IPS-18c (cell line): ENCODE data around the gene EFHB.
A peak's percentile ranks its signal among the peaks of the same experiment; 100 is the strongest.
"Not testable (repeated sequence)": the region's sequence is repeated elsewhere in the genome, so short reads cannot be mapped to it uniquely, and the experiment has no call there.

Source experiments
- H3K4me3 ChIP-seq: 2 replicates; pipeline ENCODE4 v1.7.0; 2013; ENCODE audit warnings: low read depth, mild to moderate bottlenecking, low read length, moderate library complexity; ENCODE audit not compliant: insufficient read depth
- H3K9me3 ChIP-seq: one replicate; pipeline ENCODE4 v1.6.1; 2013; ENCODE audit warnings: mild to moderate bottlenecking, low read length, moderate library complexity; ENCODE audit not compliant: control insufficient read depth, insufficient read depth

The EFHB gene, protein sequence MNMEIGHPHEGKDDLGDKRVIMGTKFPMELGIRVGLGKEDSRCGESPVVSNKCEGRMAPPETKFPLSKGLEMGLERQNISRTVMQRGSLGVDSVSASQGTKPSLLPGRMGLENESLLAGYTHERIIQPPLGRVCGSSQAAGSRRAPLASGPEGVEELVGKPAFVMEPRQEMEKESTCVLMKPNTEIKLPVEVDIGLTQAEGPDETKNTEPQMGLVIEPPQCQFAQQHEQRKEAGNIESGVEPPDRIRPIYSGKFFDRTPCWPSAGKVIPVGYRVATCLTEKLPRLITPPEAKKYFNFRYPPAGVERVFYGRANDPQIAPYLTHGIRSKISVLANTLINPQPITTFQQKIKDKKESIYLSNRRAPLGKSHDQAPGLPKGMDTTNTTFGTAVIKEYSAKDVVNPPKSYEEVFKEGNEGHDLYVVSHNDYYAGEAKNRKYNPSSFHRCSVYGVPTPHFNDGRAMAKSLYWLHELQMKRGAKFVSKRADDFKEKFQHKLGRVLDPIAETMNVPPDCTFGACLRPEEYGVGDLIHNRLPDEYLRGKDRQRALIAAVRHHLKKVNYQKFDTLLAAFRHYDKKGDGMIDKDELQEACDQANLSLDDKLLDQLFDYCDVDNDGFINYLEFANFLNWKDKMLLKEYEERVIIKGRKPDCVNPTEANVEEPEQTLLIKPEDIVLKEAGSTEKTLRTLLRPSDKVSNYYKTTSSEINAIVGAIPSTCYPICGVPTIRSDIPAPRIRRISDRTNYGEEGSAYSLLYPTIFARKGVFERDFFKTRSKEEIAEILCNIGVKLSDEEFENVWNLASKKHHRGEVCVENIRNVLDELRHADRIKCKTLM

DNA sequence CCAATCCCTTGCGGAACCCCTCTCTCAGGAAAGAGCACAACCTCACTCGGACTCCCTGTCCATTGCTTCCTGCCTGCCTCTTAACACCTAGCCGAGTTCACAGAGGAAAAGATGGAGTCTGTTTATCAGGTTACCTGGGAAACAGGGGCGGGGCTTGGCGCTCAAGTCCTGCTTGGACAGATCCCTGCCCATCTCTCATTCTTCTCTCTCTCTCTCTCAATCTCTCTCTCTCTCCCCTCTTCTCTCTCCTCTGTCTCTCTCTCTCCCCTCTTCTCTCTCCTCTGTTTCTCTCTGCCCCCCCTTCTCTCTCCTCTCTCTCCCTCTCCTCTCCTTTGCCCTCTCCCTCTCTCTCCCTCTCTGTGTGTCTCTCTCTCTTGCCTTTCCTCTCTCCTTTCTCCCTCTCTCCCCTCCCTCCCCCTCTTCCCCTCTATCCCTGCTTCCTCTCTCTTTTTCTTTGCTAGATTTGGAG is at the start of gene EFHB:
TSS of gene EFHB (minus strand) at position 120 of the 469 bp plus-strand sequence. CDS start 199 bp downstream, outside the sequence.
- Histone ChIP-seq H3K4me3 (peak within 1 kb of the TSS; percentile 39), H3K9me3 (no peaks in the 10 kb centered on the region)

DNA sequence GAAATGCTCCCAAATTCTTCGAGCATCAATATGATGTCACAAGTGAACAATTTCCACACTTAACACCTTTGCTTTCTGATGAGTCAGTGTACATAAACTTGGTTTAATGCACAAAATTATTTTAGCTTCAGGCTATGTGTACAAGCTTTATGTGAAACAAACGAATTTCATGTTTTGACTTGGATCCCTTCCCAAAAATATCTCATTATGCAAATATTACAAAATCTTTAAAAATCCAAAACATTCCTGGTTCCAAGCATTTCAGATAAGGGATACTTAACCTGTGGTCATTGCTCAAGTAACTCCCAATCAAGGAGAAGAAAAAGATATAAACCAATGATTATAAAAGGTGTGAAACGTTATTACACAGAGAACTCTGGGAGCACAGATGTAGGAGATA is 38.0 kb upstream of the EFHB start:
- Histone ChIP-seq H3K9me3 (no peaks in the 10 kb centered on the region), H3K4me3 (no peak overlapping the region)

DNA sequence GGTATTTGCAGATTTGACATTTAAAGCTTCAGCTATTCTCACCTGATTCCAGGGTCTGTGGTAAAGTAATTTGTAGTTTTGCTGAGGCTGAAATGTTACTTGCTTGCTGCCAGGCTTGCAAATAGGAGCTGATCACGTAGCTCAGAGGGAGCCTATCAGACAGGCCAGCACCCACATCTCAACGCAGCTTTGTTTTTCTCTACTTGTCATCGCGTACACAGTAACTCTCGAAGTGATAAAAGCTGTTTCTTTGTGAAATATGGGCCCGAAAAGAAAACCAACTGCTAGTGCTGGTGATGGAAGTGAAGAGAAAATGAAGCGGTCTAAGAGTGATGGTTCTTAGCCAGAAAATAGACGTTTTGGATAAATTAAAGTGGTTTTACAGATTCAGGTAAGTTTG is 36.3 kb upstream of the EFHB start:
- no peak overlapping the region for H3K4me3 ChIP-seq
- no peaks in the 10 kb centered on the region for H3K9me3 ChIP-seq

DNA sequence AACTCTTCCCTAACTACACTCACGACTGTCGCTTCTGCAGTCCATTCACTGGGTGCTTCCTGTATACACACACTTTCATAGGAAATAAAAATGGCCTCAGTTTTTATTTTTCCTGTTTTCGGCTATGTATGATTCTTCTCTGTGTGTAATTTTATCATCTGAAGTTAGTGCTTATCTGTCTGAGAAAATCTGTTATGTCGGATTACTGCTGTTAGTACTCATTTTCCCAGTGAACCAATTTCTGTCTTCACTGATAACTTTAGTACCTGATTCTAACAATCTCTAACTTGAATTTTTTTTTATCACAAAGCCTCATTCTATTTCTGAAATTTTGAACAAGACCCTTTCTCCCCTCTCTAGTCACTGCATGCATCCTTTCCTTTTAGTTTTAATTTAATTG is 33.8 kb upstream of the EFHB start:
- no peaks in the 10 kb centered on the region for H3K9me3 ChIP-seq
- no peak overlapping the region for H3K4me3 ChIP-seq

DNA sequence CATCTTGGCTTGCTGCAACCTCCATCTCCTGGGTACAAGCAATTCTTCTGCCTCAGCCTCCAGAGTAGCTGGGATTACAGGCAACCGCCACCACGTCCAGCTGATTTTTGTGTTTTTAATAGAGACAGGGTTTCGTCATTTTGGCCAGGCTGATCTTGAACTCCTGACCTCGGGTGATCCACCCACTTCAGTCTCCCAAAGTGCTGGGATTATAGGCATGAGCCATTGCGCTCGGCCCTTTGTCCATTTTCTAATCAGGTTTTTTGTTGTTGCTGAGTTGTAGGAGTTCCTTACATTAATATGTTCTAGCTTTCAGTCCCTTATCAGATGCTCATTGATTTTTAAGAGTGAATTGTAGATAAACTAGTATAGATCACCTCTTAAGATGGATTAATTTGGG is 33.2 kb upstream of the EFHB start:
- H3K4me3 ChIP-seq: no peak overlapping the region
- H3K9me3 ChIP-seq: no peaks in the 10 kb centered on the region

DNA sequence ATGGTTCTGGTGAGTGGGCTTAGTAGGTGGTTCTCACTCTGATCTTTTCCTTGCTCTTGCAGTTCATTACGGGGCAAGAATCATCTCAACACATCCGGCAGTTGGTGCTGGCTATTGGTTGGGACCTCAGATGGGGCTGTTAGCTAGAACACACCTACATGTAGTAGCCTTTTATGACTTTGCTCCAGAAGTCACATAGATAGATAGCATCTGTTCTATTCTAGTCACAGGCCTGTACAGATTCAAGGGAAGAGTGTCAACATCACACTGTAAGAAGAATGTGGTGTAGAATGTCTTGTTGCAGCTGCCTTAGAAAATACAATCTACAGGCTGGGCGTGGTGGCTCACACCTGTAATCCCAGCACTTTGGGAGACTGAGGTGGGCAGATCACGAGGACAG is 27.9 kb upstream of the EFHB start:
- no peak overlapping the region for H3K4me3 ChIP-seq
- H3K9me3 ChIP-seq: no peaks in the 10 kb centered on the region

DNA sequence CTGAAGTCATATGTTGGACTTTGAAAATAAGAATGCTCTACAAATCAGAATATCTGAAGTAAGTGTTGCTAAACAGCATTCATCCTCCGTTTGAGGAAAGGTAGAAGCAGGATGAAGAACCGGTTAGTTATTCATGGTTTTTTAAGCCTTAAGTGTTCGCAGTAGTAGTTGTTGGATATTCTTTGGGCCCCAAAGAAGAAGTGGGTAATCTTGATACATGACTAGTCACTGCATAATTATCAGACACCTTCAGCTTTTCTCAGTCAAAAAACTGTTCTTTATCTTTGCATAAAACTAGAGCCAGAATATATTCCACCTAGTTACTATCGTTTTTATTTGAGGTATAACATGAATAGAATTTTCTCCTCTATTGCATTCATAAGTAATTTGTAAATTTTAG is 26.7 kb upstream of the EFHB start:
- no peak overlapping the region for H3K4me3 ChIP-seq
- no peaks in the 10 kb centered on the region for H3K9me3 ChIP-seq

DNA sequence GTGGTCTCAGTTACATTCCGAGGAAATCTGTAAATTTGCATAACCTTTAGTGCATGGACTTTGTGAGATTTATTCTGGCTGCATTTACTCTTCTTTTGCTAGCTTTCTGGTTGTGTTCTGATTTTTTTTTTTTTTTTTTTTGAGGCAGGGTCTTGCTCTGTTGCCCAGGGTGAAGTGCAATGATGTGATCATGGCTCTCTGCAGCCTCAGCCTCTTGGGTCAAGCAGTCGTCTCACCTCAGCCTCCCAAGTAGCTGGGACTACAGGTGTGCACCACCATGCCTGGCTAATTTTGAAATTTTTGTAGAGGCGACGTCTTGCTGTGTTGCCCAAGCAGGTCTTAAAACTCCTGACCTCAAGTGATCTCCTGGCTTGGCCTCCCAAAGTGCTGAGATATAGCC is 25.5 kb upstream of the EFHB start:
- Histone ChIP-seq H3K9me3 (no peaks in the 10 kb centered on the region), H3K4me3 (no peak overlapping the region)

DNA sequence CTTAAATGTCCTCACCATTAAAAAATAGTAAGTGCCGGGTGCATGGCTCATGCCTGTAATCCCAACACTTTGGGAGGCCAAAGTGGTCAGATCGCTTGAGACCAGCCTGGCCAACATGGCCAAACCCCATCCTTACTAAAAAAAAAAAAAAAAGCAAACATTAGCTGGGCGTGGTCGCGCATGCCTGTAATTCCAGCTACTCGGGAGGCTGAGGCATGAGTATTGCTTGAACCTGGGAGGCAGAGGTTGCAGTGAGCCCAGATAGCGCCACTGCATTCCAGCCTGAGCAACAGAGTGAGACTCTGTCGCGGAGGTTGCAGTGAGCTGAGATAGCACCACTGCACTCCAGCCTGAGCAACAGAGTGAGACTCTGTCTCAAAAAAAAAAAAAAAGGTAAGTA is 23.3 kb upstream of the EFHB start:
- not testable (repeated sequence) for H3K9me3 ChIP-seq, H3K4me3 ChIP-seq

DNA sequence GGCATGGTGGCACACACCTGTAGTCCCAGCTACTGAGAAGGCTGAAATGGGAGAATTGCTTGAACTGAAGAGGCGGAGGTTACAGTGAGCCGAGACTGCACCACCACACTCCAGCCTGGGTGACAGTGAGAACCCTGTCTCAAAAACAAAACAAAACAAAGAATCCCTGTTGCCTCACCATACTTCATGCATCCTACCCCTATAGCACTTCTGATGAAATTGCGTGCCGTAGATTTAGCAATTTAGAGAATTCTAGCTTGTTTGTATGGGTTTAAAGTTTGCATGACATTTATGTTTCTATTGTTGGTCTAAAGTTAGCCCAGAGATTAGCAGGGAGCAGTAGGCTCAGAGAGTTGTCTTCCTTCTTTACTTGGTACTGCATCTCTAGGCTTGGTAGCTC is 20.7 kb upstream of the EFHB start:
- H3K4me3 ChIP-seq: no peak overlapping the region

DNA sequence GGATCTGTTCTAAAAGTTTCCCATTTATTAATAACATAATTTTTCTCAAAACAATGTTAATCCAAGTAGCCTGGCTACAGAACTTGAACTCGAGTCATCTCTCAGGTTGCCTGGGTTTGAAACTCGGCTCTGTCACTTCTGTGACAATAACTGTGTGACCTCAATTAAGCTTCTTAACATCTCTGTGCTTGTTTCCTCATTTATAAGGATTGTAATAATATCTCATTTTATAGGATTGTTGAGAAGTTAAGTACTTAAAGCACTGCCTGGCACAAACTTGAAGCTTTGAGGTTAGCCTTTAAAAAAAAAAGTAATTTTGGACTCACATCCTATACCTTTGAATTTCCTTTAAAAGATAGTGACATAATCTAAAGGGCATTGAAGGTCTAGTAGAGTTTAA is 16.3 kb upstream of the EFHB start:
- no peak overlapping the region for H3K4me3 ChIP-seq
- H3K9me3 ChIP-seq: no peaks in the 10 kb centered on the region

More for the DNA sequence above, 20.7 kb upstream of the EFHB start:
- no peaks in the 10 kb centered on the region for H3K9me3 ChIP-seq

DNA sequence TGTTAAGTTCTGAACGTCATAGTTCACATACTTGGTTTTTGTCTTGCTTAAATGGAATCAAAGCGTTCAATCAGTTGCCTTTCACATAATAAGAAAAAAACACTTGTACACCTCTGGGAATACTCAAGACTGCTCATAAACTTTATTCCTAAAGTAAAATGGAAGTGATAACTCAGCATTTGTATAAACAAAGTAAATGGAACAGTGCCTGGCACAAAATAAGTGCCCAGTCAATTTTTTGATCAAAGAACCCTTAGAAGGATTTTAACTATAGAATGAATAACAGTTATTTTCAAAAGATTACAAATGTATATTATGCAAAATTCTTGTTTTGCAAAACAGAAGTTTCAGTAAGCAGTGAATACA is 14.2 kb upstream of the EFHB start:
- Histone ChIP-seq H3K9me3 (no peaks in the 10 kb centered on the region), H3K4me3 (peak overlapping the region; percentile 86)

DNA sequence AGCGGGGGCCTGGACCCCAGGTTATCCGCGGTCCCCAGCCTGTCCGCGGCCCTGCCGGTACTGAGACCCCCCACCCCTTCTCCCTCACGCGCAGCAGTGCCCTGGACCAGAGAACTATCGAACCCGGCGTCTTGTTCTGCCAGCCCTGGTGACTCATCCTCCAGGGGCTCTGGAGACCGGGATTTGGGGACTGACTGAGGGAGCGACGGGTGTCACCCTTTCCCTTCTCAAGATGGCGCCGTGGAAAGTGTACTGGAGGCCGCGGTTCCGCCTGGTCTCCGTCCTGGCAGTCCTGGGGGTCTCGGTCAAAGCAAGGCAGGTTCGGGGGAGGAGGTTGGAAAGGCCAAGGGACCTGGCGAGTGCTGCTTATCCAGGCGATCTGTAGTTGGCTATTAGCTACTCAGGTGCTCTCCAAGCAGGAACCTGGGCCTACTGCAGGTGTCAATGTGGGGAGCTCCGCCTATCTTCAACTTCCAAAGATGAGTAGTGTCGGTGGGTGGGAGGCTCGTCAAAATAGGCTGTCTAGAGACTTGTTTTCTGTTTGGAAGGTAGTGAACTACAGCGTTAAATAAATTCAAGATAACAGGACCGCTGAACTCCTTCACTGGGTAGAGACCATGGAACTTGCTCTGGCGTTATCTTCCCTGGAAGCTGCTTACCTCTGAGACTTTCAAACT is 13.7 kb upstream of the EFHB start:
- Histone ChIP-seq H3K4me3 (peak overlapping the region; percentile 86), H3K9me3 (no peaks in the 10 kb centered on the region)

DNA sequence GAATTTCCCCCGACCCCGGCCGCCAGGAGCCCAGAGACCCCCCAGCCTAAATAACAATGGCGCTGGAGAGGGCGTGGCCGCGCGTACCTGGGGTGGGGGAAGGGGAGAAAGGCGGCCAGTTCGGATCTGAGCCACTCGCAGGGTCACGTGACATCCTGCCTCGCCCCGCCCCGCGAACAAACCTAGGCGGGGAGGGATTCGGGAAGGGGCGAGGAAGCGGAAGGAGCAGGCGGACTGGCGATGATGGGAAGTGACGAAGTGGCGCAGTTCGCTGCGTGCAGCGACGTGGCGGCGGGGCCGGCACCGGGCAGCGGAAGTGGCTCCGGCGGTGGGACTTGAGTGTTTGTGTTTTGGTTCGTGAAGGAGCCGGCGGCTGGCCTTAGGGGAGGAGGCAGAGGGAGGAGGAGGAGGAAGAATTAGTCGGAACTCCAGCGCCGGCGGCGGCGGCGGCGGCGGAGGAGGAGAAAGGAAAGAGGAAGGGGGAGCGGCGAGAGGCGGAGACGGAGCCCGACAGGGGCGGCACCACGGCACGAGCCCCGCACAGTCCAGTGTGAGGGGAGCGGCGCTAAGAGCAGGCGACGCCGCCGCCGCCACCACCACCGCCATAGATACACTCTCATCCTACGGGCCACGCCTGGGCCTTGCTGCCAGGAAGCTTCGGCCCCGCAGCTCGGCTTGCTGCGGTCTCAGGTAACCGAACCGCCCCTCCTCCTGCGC is 13.0 kb upstream of the EFHB start, which contains the start of gene RAB5A:
TSS of gene RAB5A (plus strand) at position 266 of the 717 bp plus-strand sequence. CDS start 3,802 bp downstream, outside the sequence.
- H3K4me3 ChIP-seq: peak within 1 kb of the TSS; percentile 86
- no peaks in the 10 kb centered on the region for H3K9me3 ChIP-seq

DNA sequence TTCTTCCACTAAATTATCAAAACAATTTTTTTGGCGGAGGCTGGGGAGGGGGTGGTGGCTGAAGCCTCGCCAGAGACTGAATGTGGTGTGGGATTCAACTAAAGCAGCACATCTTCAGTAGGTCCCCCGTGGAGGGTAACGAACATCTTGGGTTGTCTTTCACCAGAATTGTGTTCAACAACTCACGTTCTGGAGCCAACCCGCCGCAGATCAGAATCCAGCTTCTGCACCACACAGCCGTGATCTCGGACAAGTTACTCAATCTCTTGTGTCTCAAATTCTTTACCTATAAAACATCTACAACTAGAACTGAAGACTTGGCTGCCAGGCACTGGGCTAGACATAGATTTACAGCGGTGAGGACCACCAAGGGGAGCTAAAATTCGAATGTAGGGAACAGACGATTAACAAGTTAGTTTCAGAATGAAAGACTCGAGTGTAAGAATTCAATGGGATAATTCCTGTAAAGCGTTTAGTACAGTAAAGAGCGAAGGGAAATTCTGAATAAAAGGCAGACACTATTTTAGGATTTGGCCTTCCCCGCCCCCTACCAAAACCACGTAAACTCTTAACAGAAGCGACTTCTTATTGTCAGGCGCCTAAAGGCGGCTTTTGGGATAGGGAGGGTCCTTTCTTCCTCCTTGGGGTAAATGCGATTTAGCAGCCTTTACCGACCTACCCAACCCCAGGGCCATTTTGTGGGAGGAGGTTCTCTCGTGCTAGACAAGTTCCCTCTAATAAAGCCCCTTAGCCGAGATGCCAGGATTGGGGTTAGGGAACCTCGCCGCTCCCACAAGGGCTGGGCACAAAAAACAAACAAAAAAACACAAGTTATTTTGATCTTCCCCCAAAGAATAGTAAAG is 12.2 kb upstream of the EFHB start:
- H3K4me3 ChIP-seq: peak overlapping the region; percentile 86
- H3K9me3 ChIP-seq: no peaks in the 10 kb centered on the region

DNA sequence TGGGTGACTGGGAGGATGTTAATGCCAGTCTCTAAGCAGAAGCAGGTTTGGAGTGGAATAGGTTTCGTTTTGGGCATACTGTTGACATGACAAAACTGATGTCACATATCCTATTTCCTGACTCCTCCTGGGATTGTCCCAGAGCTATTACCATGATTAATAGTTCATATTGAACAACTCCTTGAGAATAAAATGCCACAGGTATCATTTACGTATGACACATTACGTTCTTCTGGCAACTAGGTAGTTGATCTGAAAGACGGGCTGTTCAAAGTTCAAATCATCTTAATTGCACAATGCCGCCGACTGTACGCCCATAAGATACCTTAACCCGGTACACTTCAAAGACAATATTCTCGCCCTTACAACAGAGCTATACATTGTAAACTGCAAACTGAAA is 11.5 kb upstream of the EFHB start:
- Histone ChIP-seq H3K9me3 (no peaks in the 10 kb centered on the region), H3K4me3 (no peak overlapping the region)
